ENCODE data around the gene RIPOR2. TPM values are rescaled to one million over a fixed set of nuclear protein-coding genes. Genes with fewer than 3 reads are reported as not detected.

The RIPOR2 gene
- total RNA-seq, 1 experiment from 2014 or later, result 5.0 TPM

GRCh38 chr6:24880451-24880850, 55.3 kb downstream of the RIPOR2 start:
- no peak overlapping the region for H4K91ac ChIP-seq (ENCODE audit: insufficient read length, low read depth, low read length)
- H2AK5ac ChIP-seq (ENCODE audit: insufficient read length, low read length), result no peak overlapping the region
- no peak for DNase-seq
- no peak overlapping the region for H2AFZ ChIP-seq (ENCODE audit: low read length)
- no peak overlapping the region for H3K56ac ChIP-seq (ENCODE audit: insufficient read length, low read depth, low read length)
- H2BK120ac ChIP-seq (ENCODE audit: low read depth, low read length, poor library complexity, severe bottlenecking), result no peak overlapping the region
- H3K4me2 ChIP-seq (ENCODE audit: insufficient read depth, insufficient read length, low read length), result no peak overlapping the region
- Mint-ChIP-seq H3K4me3 (no peak overlapping the region), H3K27me3 (ENCODE audit: low read depth) (no peaks in the 10 kb centered on the region), H3K36me3 (ENCODE audit: insufficient read depth in 1 of 3, low read depth in 3 of 3) (peaks cover 0 to 5% (median 0%) of the 10 kb centered on the region in 3 experiments; a peak in 2 of 7 replicates), H3K9me3 (no peaks in the 10 kb centered on the region), H3K4me1 (peaks cover 48 to 54% of the 10 kb centered on the region in 2 experiments), H3K27ac (no peak overlapping the region)
- no peak overlapping the region for H4K8ac ChIP-seq (replicated peaks; ENCODE audit: insufficient read length, low read depth, low read length)
- H3K9me3 ChIP-seq (ENCODE audit: control insufficient read depth, low read depth, low read length), result no peaks in the 10 kb centered on the region
- no peaks in the 10 kb centered on the region; the same call in 1 of the 2 replicates for H3K79me2 ChIP-seq (ENCODE audit: insufficient read depth, low read length)
- no peak overlapping the region for H3K4ac ChIP-seq (ENCODE audit: low read depth, low read length)
- H2BK15ac ChIP-seq (ENCODE audit: low read depth, low read length), result no peak overlapping the region
- H3K4me1 ChIP-seq (ENCODE audit: insufficient read depth, low read length), result peaks cover 13% of the 10 kb centered on the region; the same call in 1 of the 2 replicates
- no peak overlapping the region for H3T11ph ChIP-seq (ENCODE audit: low read length)
- no peak overlapping the region for H3K14ac ChIP-seq (ENCODE audit: insufficient read depth, low read length)
- no peak overlapping the region for H3K23ac ChIP-seq (ENCODE audit: insufficient read length, low read depth, low read length)
- no peak overlapping the region for H4K5ac ChIP-seq (ENCODE audit: insufficient read length, low read depth, low read length)
- H3K27ac ChIP-seq (ENCODE audit: insufficient read length, low read depth, low read length), result no peak overlapping the region
- no peaks in the 10 kb centered on the region for H3K23me2 ChIP-seq (ENCODE audit: insufficient read length, low read depth, low read length, poor library complexity, severe bottlenecking)
- H3K27me3 ChIP-seq (ENCODE audit: insufficient read depth, low read length), result no peaks in the 10 kb centered on the region
- no peak overlapping the region for H2BK20ac ChIP-seq (ENCODE audit: low read depth, low read length, poor library complexity, severe bottlenecking)
- no peaks in the 10 kb centered on the region for H3K79me1 ChIP-seq (ENCODE audit: insufficient read depth, low read depth, low read length, poor library complexity, severe bottlenecking)
- no peak overlapping the region for H2BK12ac ChIP-seq (ENCODE audit: insufficient read length, low read depth, low read length)
- no peak overlapping the region for H2BK5ac ChIP-seq (ENCODE audit: insufficient read length, low read length)
- no peak for TF ChIP-seq CTCF (conservative IDR thresholded peaks at IDR 0.05)
- no peaks in the 10 kb centered on the region for H4K20me1 ChIP-seq (ENCODE audit: control insufficient read depth, insufficient read depth, insufficient read length)
- no peak overlapping the region for H3K9ac ChIP-seq (ENCODE audit: extremely low read depth, insufficient read length, low read length)
- H3K18ac ChIP-seq (ENCODE audit: insufficient read length, low read depth, low read length), result no peak overlapping the region

All from H9 (cell line).